Mesenchymal stem cell (in vitro differentiated cells and primary cell): ENCODE measurements around the gene SLC16A8.

Experiments used
- DNase-seq: peaks from one replicate; pipeline ENCODE4 v3.0.0-alpha.2; 2013
- H2AFZ ChIP-seq: one replicate; pipeline ENCODE4 v1.6.1; 2013; ENCODE audit warnings: low read depth, mild to moderate bottlenecking, control low read depth, inconsistent platforms, low read length, moderate library complexity
- H2AK5ac ChIP-seq: 2 replicates; pipeline ENCODE4 v1.6.1; 2013; ENCODE audit warnings: low read length, moderate library complexity, mild to moderate bottlenecking, inconsistent platforms; ENCODE audit not compliant: severe bottlenecking
- H2BK120ac ChIP-seq: one replicate; pipeline ENCODE4 v1.6.1; 2013; ENCODE audit warnings: low read depth, mild to moderate bottlenecking, inconsistent platforms, low read length, moderate library complexity
- H2BK12ac ChIP-seq, 2 experiments: one replicate each; pipeline ENCODE4 v1.6.1; 2013; ENCODE audit warnings: inconsistent platforms in 2 of 2, low read length in 2 of 2, mild to moderate bottlenecking in 2 of 2, moderate library complexity in 2 of 2, control low read depth in 1 of 2
- H2BK15ac ChIP-seq: one replicate; pipeline ENCODE4 v1.6.1; 2013; ENCODE audit warnings: mild to moderate bottlenecking, low read depth, inconsistent platforms; ENCODE audit not compliant: poor library complexity, severe bottlenecking
- H2BK5ac ChIP-seq: 2 replicates; pipeline ENCODE4 v1.6.1; 2013; ENCODE audit warnings: low read depth, mild to moderate bottlenecking, low read length, control low read depth, inconsistent platforms; ENCODE audit not compliant: poor library complexity, severe bottlenecking
- H3K14ac ChIP-seq, 2 experiments: one replicate each; pipeline ENCODE4 v1.6.1; 2013; ENCODE audit warnings: inconsistent platforms in 2 of 2, low read length in 2 of 2, control low read depth in 1 of 2, mild to moderate bottlenecking in 1 of 2, moderate library complexity in 1 of 2
- H3K18ac ChIP-seq, 2 experiments: one replicate each; pipeline ENCODE4 v1.6.1; 2013; ENCODE audit warnings: inconsistent platforms in 2 of 2, low read length in 2 of 2, control low read depth in 1 of 2, low read depth in 1 of 2, mild to moderate bottlenecking in 1 of 2
- H3K23ac ChIP-seq, 2 experiments: one replicate each; pipeline ENCODE4 v1.6.1; 2013; ENCODE audit warnings: inconsistent platforms in 2 of 2, low read length in 2 of 2, mild to moderate bottlenecking in 2 of 2, moderate library complexity in 2 of 2, control low read depth in 1 of 2
- H3K27ac ChIP-seq: 2 replicates; pipeline ENCODE4 v1.5.1; 2013; ENCODE audit warnings: mild to moderate bottlenecking, moderate library complexity, low read length, control low read depth, inconsistent platforms; ENCODE audit not compliant: poor library complexity, severe bottlenecking
- H3K27me3 ChIP-seq, 2 experiments: 2 replicates each; pipeline versions ENCODE4 v1.6.1 to v1.7.0; 2013; ENCODE audit warnings: low read length in 2 of 2, mild to moderate bottlenecking in 2 of 2, moderate library complexity in 2 of 2, control low read depth in 1 of 2, inconsistent platforms in 1 of 2; ENCODE audit not compliant: control insufficient read depth in 1 of 2, insufficient read depth in 1 of 2
- H3K36me3 ChIP-seq, 2 experiments: 2 replicates each; pipeline versions ENCODE4 v1.6.1 to v1.7.0; 2013; ENCODE audit warnings: low read length in 2 of 2, control low read depth in 1 of 2, inconsistent platforms in 1 of 2, low read depth in 1 of 2, mild to moderate bottlenecking in 1 of 2; ENCODE audit not compliant: insufficient read depth in 2 of 2, control insufficient read depth in 1 of 2
- H3K4ac ChIP-seq, 2 experiments: one replicate each; pipeline ENCODE4 v1.6.1; 2013; ENCODE audit warnings: inconsistent platforms in 2 of 2, low read length in 2 of 2, mild to moderate bottlenecking in 2 of 2, moderate library complexity in 2 of 2, control low read depth in 1 of 2, low read depth in 1 of 2
- H3K4me1 ChIP-seq: 2 replicates; pipeline ENCODE4 v1.6.1; 2013; ENCODE audit warnings: low read depth, low read length, control low read depth; ENCODE audit not compliant: control insufficient read depth, insufficient read depth
- H3K4me2 ChIP-seq: 2 replicates; pipeline ENCODE4 v1.6.1; 2013; ENCODE audit warnings: low read length, mild to moderate bottlenecking, inconsistent platforms; ENCODE audit not compliant: poor library complexity, severe bottlenecking
- H3K4me3 ChIP-seq, 2 experiments: 2 replicates each; pipeline versions ENCODE4 v1.5.1 to v1.7.0; 2013; ENCODE audit warnings: low read length in 2 of 2, mild to moderate bottlenecking in 2 of 2, control low read depth in 1 of 2, low read depth in 1 of 2; ENCODE audit not compliant: insufficient read depth in 1 of 2
- H3K79me1 ChIP-seq: replicated peaks from 2 replicates; pipeline ENCODE4 v1.6.1; 2013; ENCODE audit warnings: mild to moderate bottlenecking, control low read depth, low read length, inconsistent platforms; ENCODE audit not compliant: poor library complexity, severe bottlenecking
- H3K9ac ChIP-seq: 2 replicates; pipeline ENCODE4 v1.7.0; 2013; ENCODE audit warnings: mild to moderate bottlenecking, low read length, moderate library complexity
- H3K9me3 ChIP-seq: 2 replicates; pipeline ENCODE4 v1.7.0; 2013; ENCODE audit warnings: mild to moderate bottlenecking, low read length; ENCODE audit not compliant: control insufficient read depth
- H4K8ac ChIP-seq: one replicate; pipeline ENCODE4 v1.6.1; 2013; ENCODE audit warnings: inconsistent platforms, mild to moderate bottlenecking, low read length, moderate library complexity
- H4K91ac ChIP-seq: one replicate; pipeline ENCODE4 v1.6.1; 2013; ENCODE audit warnings: mild to moderate bottlenecking, low read length, inconsistent platforms
- WGBS: methylation state at CpG from one replicate; pipeline ENCODE4 v1.1.7; 2013; ENCODE audit warnings: mixed read lengths; 5-methylcytosine and 5-hydroxymethylcytosine counted together

Gene SLC16A8

DNA sequence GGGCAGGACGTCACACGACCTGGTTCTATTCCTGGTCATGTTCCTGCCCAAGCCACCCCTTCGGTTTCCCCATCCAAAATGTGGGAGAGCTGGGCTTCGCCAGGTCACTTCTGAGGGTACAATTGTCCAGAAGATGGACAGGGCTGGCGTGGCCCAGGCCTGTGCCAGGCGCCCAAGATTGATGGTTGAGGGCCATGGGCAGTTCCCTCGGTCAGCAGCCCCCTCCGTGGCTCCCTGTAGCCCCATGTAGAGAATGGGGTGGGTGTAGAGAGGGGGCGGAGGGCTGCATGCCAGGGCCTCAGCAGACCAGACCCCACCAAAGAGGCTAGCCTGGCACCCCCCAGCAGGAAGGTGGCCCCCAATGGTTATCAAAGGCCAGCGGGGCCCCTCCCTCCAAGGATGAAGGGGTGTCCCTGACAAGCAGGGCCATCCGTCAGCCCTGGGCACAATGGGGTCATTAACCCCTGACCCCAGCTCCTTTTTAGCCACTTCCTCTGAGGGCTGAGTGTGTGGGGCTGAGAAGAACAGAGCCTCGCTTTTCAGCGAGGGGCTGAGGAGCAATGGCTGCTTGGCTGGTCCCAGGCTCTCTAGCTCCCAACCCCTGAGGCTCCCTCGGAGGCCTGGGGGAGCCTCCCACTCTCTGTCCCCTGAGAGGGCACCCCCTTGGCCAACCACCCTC lies 37.8 kb downstream of the SLC16A8 start:
- no peak overlapping the region for H2BK120ac ChIP-seq

DNA sequence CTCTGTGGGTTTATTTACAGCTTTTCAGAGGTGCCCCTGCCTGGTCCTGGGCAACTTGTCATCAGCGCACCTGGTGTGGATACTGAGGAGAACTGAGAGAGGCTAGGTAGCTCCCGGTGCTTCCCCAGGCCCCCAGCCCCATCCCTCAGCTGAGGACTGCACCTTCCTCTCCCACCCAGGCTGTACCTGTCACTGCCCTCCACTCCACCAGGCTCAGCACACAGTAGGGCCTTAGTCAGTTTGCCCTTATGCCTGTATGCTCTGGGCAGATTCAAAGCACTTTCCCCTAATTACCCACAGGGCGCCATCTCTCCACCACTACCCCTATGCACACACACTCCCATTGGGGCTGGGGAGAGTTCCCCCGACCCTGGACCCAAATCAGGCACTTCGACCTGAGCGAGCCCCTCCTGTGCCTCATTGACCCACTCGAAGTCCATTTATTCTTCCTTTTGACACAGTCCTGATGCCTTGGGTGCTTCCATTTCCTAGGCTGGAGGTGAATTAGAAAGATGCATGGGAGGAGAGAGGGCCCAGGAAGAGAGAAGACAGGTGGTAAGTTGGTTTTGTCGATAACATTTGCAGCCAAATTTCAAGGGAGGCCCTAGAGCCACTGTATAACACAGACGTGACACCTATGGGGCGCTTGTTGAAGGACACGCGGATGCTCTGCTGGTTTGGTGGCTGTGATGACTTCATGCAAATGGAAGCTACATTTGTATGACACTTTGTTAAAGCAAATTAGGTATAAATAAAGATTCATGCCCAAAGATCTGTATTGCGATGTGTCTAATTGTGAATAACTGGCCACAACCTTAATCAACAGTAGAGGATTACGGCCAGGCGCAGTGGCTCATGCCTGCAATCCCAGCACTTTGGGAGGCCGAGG lies 40.6 kb downstream of the SLC16A8 start:
- H2AK5ac ChIP-seq, result no peak overlapping the region
- H2BK5ac ChIP-seq, result no peak overlapping the region
- H2BK12ac ChIP-seq, result no peak overlapping the region
- no peak overlapping the region for H3K14ac ChIP-seq
- no peak overlapping the region for H4K8ac ChIP-seq
- H3K9ac ChIP-seq, result no peak overlapping the region
- no peak for DNase-seq
- H3K9me3 ChIP-seq, result no peaks in the 10 kb centered on the region
- no peak overlapping the region for H3K23ac ChIP-seq
- 96% methylated on average over 16 of the region's 16 CpGs for WGBS
- H3K36me3 ChIP-seq, result no peaks in the 10 kb centered on the region
- no peak overlapping the region for H2BK120ac ChIP-seq
- no peak overlapping the region for H3K4me3 ChIP-seq
- no peaks in the 10 kb centered on the region for H3K79me1 ChIP-seq
- H3K4me2 ChIP-seq, result no peak overlapping the region
- H4K91ac ChIP-seq, result no peak overlapping the region
- H3K27me3 ChIP-seq, result peaks cover 4 to 9% of the 10 kb centered on the region in 2 experiments
- no peak overlapping the region for H3K18ac ChIP-seq
- no peak overlapping the region for H3K4ac ChIP-seq
- no peak overlapping the region for H2BK15ac ChIP-seq
- peaks cover 8% of the 10 kb centered on the region for H3K4me1 ChIP-seq
- H3K27ac ChIP-seq, result no peak overlapping the region
- H2AFZ ChIP-seq, result no peak overlapping the region

More for the DNA sequence above, 37.8 kb downstream of the SLC16A8 start:
- peaks cover 4 to 19% of the 10 kb centered on the region in 2 experiments for H3K27me3 ChIP-seq
- peaks cover under 1% of the 10 kb centered on the region for H3K4me1 ChIP-seq
- no peak overlapping the region for H3K14ac ChIP-seq
- no peak overlapping the region for H3K4ac ChIP-seq
- no peak overlapping the region for H3K4me3 ChIP-seq
- H2AK5ac ChIP-seq, result no peak overlapping the region
- WGBS, result 88% methylated on average over 10 of the region's 14 CpGs
- H3K27ac ChIP-seq, result no peak overlapping the region
- H3K18ac ChIP-seq, result no peak overlapping the region
- H3K36me3 ChIP-seq, result no peaks in the 10 kb centered on the region
- peak overlapping the region; percentile 52 for H4K91ac ChIP-seq
- no peaks in the 10 kb centered on the region for H3K9me3 ChIP-seq
- H3K79me1 ChIP-seq, result no peaks in the 10 kb centered on the region
- no peak overlapping the region for H4K8ac ChIP-seq
- no peak overlapping the region for H2BK5ac ChIP-seq
- no peak overlapping the region for H2BK12ac ChIP-seq
- no peak overlapping the region for H3K4me2 ChIP-seq
- no peak overlapping the region for H2BK15ac ChIP-seq
- no peak for DNase-seq
- no peak overlapping the region for H3K9ac ChIP-seq
- no peak overlapping the region for H2AFZ ChIP-seq
- H3K23ac ChIP-seq, result no peak overlapping the region

DNA sequence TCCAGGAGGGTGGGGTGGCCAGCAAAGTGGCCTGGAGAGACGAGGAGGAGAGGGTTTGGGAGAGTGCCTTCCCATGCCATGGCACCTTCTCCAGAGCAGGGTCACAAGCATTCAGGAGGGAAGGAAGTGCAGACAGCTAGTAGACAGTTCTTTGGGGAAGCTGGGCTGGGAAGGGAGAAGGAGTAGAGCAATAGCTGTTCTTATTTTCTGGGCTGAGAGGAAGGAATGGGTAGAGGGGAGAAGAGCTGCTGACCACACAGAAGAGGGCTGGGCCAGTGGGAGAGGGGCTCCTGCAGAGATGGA lies 41.5 kb downstream of the SLC16A8 start:
- Histone ChIP-seq H2BK5ac (no peak overlapping the region), H3K36me3 (no peaks in the 10 kb centered on the region), H3K9me3 (no peaks in the 10 kb centered on the region), H2BK120ac (no peak overlapping the region), H3K23ac (no peak overlapping the region), H3K27ac (no peak overlapping the region), H3K4ac (no peak overlapping the region), H2AK5ac (no peak overlapping the region), H3K27me3 (peaks cover 4 to 7% of the 10 kb centered on the region in 2 experiments), H2AFZ (no peak overlapping the region), H3K9ac (no peak overlapping the region), H3K4me1 (peaks cover 8% of the 10 kb centered on the region), H3K79me1 (no peaks in the 10 kb centered on the region), H2BK12ac (no peak overlapping the region), H4K8ac (no peak overlapping the region), H3K4me2 (no peak overlapping the region), H3K18ac (no peak overlapping the region), H4K91ac (no peak overlapping the region), H3K4me3 (no peak overlapping the region), H3K14ac (no peak overlapping the region), H2BK15ac (no peak overlapping the region)
- 84% methylated on average over 1 of the region's 1 CpG for WGBS
- DNase-seq, result no peak

- Histone ChIP-seq H3K79me1 (no peaks in the 10 kb centered on the region), H4K8ac (no peak overlapping the region), H2BK15ac (no peak overlapping the region), H3K4me2 (no peak overlapping the region), H3K18ac (no peak overlapping the region), H3K9ac (no peak overlapping the region), H3K4me3 (no peak overlapping the region), H3K14ac (no peak overlapping the region), H2BK120ac (no peak overlapping the region), H3K4ac (no peak overlapping the region), H3K23ac (no peak overlapping the region), H3K27me3 (peaks cover 4 to 7% of the 10 kb centered on the region in 2 experiments), H3K27ac (no peak overlapping the region), H3K36me3 (no peaks in the 10 kb centered on the region), H2BK5ac (no peak overlapping the region), H3K9me3 (no peaks in the 10 kb centered on the region), H2AFZ (no peak overlapping the region), H2BK12ac (no peak overlapping the region), H4K91ac (no peak overlapping the region), H3K4me1 (peaks cover 8% of the 10 kb centered on the region), H2AK5ac (no peak overlapping the region)
- WGBS, result 82% methylated on average over 5 of the region's 5 CpGs
- DNase-seq, result no peak
Measured at GRCh38 chr22:38041760-38042487, 42.1 kb downstream of the SLC16A8 start.
